ENCODE data around the gene BTBD9.
"Not testable (repeated sequence)": the region's sequence is repeated elsewhere in the genome, so short reads cannot be mapped to it uniquely, and the experiment has no call there.

The BTBD9 gene

DNA sequence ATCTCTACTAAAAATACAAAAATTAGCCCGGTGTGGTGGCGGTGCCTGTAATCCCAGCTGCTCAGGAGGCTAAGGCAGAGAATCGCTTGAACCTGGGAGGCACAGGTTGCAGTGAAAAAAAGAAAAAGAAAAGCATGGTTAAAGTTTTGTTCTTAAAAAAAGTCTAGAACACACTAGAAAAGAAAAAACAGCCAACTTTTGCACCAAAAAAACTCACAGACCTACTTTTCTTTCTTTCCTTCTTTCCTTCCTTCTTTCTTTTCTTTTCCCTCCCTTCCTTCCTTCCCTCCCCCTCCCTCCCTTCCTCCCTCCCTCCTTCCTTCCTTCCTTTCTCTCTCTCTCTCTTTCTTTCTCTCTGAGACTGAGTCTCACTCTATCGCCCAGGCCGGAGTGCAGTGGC, 204.4 kb downstream of the BTBD9 start:
- FAIRE-seq = no peak
- TF ChIP-seq POLR2A (IDR thresholded peaks at IDR 0.05; ENCODE audit: low read depth, low read length) = no peak
- DNase-seq (ENCODE audit: insufficient read length, low spot score) = no peak

DNA sequence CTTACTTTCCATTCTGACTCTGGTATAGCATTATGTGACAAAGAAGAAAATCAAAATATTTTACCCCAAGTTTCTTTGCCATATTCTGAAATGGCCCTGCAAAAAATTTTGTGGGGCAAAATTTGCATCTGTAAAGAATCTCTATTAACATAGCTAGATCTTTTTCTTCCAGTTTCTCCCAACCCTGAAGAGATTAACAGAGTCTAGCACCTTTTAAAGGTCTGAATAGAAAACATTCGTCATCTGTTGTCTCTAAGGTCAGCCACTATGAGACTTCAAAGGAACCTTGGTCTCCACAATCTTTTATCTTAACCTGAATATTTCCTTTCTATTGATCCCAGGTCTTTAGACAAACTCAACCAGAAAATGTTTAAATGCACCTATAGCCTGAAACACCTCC, 205.7 kb downstream of the BTBD9 start:
- no peak for TF ChIP-seq POLR2A (IDR thresholded peaks at IDR 0.05; ENCODE audit: low read depth, low read length)
- no peak for FAIRE-seq
- no peak for DNase-seq (ENCODE audit: insufficient read length, low spot score)

DNA sequence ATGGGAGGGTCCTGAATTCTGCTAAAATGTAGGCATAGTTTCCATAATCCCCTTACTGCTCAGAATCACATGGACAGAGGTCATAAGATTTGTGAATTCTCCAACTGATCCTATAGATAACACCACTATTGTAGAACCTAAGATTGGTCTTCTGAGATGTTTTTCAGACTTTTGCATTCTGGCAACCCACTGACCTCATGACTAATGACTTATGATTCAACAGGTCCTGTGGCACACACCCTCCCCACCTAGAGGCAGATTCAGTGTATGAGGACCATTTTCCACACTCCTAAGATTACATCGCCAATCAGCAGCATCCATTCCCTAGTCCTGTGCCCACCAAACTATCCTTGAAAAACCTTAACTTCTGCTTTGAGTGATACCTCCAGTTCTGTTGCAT, 207.2 kb downstream of the BTBD9 start:
- FAIRE-seq (peak; percentile 85), DNase-seq (ENCODE audit: insufficient read length, low spot score) (peak; percentile 10)
- TF ChIP-seq POLR2A (IDR thresholded peaks at IDR 0.05; ENCODE audit: low read depth, low read length) = no peak

DNA sequence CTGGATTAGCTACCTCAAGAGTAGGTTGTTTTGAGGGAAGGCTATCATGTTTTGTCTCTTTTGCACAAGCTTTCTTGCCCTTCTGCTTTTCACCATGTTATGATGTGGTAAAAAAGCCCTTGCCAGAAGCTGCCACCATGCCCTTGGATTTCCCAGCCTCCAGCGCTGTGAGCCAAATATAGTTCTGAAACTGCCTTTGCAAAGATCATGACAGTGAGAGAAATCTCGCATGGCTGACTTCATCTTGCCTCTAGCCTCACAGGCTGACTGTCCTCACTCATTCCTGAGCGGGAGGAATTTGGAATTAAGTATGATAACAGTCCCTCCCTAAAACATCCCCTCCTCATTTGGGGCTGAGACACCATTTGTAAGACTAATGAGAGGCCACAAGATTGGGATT, 207.7 kb downstream of the BTBD9 start:
- DNase-seq (ENCODE audit: insufficient read length, low spot score) (no peak), FAIRE-seq (no peak)
- no peak for TF ChIP-seq POLR2A (IDR thresholded peaks at IDR 0.05; ENCODE audit: low read depth, low read length)

DNA sequence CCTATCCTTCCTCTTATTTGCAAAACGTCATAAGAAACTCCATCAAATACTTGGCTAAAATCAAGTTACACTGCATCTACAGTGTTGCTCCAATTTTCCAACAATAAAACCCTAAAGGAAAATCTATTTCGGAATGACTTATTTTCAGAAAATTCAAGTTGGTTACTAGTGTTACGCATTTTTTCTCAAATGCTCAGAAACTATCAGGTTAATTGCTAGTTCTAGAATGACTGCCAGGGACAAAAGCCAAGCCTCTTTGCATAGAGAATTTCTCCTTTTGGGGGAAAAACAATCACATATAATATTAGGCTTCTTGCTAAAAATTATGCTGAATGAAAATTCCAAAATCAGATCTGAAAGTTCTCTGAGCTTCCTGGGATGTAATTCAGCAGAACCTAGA, 210.2 kb downstream of the BTBD9 start:
- no peak for DNase-seq (ENCODE audit: insufficient read length, low spot score)
- TF ChIP-seq POLR2A (IDR thresholded peaks at IDR 0.05; ENCODE audit: low read depth, low read length) = no peak
- FAIRE-seq = no peak

DNA sequence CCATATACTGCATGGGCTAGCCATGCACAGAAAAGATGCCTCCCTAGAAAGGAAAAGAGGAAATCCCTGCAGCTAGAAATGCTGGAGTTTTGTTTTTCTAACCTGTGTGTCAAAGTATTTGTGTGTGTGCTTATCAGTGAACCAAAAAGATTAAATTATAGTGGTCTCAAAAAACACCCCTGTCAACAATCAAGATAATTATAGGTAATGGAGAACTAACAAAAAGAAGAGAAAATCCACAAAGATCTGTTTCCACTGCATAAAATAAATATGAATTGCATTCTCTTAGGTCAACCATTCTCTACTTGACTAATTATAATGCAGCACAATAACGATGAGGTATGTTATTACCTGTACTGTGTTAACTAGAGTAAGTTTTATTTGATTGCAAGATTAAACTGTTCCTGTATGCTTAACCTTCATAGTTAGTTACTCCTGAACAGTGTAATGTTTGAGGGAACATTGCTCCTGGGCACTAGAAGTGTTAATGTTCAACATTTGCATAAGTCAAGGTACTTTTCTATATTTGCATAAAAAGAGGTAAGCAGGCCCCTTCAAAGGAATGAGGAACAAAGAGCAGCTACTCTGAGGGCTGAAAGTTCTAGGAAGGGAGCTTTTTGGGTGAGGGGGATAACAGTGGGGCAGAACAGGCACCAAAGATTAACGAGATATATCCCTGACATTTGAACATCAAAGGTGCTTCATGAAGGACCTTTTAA, 212.1 kb downstream of the BTBD9 start:
- TF ChIP-seq POLR2A (IDR thresholded peaks at IDR 0.05; ENCODE audit: low read depth, low read length) = no peak
- DNase-seq (ENCODE audit: insufficient read length, low spot score) (no peak), FAIRE-seq (no peak)

DNA sequence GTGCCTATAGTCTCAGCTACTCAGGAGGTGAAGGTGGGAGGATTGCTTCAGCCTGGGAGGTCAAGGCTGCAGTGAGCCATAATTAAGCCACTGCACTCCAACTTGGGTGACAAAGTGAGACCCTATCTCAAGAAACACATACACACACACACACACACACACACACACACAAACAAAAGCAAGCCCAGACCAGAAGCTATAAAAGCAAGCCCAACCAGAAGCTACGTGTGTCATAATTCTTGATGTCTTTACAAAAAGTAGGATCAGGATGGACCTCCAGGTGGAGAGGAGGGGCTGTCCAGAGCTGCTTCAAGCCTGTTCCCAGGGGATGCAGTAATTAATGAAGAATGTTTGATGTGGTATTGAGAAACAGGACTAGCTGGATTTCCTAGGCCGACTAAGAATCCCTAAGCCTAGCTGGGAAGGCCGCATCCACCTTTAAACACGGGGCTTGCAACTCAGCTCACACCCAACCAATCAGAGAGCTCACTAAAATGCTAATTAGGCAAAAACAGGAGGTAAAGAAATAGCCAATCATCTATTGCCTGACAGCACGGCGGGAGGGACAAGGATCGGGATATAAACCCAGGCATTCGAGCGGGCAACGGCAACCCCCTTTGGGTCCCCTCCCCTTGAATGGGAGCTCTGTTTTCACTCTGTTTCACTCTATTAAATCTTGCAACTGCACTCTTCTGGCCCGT, 213.8 kb downstream of the BTBD9 start:
- FAIRE-seq; DNase-seq (ENCODE audit: insufficient read length, low spot score): not testable (repeated sequence)

DNA sequence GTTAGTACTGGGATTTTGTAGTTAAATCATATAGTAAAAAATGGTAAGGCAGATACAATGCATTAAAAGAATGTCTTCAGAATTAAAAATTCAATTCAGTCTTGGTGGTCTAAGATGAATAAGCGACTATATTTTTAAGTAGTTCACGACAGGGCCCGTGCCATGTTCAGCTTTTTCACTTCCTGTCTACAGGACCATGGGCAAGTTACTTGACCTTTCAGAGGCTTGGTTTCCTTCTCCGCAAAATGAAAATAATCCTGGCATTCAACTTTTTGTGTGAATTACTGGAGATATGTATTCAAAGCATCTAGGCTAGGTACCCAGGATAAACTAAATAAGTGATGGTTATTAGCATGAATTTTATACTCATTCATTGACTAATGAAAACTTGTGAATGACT, 216.0 kb downstream of the BTBD9 start:
- DNase-seq (ENCODE audit: insufficient read length, low spot score) (no peak), FAIRE-seq (no peak)
- TF ChIP-seq POLR2A (IDR thresholded peaks at IDR 0.05; ENCODE audit: low read depth, low read length) = no peak

DNA sequence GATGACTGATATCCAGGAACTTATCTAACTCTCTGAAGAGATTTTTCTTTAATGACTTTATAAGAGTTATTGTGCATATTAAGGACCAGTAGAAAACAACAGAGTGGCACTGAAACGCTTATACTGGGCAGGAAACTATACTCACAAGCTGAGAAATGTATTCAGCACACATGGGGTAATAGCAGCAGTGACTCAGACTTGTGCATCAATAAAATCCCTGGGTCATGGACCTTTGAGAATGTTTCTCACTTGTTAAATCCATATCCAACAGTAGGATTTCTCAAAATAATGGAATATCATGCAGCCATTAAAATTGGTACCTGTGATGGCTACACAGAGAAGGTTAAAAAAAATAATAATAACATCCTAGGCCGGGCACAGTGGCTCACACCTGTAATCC, 219.5 kb downstream of the BTBD9 start:
- DNase-seq (ENCODE audit: insufficient read length, low spot score) (peak; percentile 4), FAIRE-seq (peak; percentile 75)
- TF ChIP-seq POLR2A (IDR thresholded peaks at IDR 0.05; ENCODE audit: low read depth, low read length) = no peak

DNA sequence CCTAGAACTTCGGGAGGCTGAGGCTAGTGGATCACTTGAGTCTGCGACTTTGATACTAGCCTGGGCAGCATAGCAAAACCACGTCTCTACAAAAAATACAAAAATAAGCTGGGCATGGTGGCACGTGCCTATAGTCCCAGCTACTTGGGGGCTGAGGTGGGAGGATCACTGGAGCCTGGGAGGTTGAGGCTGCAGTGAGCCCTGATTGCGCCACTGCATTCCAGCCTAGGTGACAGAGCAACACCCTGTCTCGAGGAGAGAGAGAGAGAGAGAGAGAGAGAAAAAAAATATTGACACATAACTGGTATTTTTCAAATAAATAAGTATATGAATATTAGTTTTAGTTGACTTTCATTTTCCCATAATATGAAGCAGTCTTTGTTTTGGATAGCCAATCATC, 222.2 kb downstream of the BTBD9 start:
- DNase-seq (ENCODE audit: insufficient read length, low spot score) (no peak), FAIRE-seq (no peak)
- no peak for TF ChIP-seq POLR2A (IDR thresholded peaks at IDR 0.05; ENCODE audit: low read depth, low read length)

DNA sequence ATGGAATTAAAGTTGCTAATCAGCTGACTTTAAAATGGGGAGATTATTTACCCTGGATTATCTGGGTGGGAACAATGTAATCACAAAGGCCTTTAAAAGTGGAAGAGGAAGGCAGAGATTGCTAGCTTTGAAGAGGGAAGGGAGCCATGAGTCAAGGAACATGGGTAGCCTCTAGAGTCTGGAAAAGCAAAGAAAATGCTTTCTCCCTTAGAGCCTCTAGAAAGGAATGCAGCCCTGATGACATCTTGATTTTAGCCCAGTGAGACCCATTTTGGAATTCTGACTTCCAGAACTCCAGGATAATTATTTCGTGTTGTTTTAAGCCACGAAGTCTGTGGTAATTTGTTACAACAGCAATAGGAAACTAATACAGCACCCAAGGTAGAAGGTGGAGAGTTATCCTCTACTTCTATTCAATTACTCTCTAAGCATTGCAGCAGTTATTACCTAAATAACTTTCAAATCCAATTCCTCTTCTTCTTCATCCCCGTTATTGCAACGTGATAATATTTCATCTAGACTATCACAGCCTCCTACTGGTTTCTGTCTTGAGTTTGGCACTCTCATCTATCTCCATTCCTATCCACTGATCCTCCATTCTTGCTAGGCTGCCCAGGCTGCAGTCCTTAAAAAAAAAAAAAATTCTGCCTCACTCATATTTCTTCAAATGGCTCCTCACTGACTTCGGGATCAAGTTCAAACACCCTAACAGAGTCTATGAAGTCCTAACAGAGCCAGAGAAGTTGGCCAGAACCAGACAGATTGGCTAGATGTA, 224.3 kb downstream of the BTBD9 start:
- DNase-seq (ENCODE audit: insufficient read length, low spot score) (no peak), FAIRE-seq (no peak)
- no peak for TF ChIP-seq POLR2A (IDR thresholded peaks at IDR 0.05; ENCODE audit: low read depth, low read length)

DNA sequence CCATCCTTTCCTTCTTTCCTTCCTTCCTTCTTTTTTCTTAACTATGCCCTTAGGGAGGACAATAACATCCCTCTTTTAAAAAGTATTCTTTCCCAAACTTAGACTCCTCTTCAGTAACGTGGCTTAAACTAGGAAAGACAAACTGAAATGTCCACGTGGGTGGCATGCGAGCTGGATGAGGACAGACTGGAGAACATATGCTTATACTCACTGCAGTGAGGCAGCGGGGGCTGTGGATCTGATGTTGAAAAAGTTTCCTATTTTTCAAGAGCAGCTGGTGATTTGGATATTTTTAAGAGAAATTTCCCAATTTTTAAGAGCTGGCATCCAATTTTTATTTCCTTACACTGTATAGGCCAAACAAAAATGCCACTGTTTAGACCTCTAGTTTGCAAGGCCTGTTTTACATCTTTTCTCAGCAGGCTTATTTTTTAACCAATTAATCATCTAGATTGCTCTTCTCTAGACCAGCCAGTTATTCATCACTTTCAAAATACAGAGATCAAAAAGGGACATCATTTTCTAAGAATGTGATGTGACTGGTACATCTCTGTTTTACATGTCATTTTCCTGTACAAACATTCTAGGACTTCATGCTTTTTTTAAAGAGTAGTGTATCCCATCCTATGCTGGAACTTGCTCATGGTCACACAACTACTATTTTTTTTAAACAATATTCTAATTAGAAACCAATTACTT, 226.5 kb downstream of the BTBD9 start:
- DNase-seq (ENCODE audit: insufficient read length, low spot score) (no peak), FAIRE-seq (no peak)
- no peak for TF ChIP-seq POLR2A (IDR thresholded peaks at IDR 0.05; ENCODE audit: low read depth, low read length)

DNA sequence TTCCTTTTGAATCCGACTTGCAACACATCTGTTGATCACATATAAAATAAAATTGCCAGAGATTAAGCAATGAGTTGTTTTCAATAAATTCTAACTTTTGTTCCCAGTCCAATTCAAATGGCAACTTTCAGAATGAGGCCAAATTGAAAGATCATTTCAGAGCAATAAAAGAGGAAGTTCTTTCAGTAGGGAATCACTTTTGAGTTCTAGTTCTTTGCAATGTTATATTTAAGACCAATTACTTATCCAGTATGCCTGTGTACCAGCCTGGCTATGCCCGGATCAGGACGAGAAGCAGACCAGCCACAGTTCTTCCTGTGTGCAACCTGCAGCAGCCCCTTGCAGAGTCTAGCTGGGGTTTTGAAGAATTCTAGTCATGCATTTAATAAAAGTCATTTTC, 232.5 kb downstream of the BTBD9 start:
- no peak for TF ChIP-seq POLR2A (IDR thresholded peaks at IDR 0.05; ENCODE audit: low read depth, low read length)
- FAIRE-seq = no peak
- DNase-seq (ENCODE audit: insufficient read length, low spot score) = no peak

DNA sequence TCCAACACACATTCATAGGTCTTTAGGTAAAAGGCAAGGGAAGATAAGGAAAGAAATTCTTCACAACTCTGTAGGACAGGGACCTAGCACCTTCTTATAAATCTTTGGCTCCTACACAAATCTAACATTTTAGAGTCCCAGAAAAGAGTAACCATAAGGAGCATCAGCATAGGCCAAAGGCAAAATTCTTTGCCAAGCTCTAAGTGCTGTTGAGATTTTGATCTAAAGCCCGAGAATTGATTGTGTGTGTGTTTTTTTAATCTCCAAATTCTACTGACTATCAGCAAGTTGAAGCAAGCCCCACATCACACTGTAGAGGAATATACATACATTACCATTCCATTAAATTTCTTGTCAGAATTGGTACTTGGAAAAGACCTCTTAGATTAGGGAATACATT, 233.6 kb downstream of the BTBD9 start:
- FAIRE-seq (peak; percentile 11), DNase-seq (ENCODE audit: insufficient read length, low spot score) (no peak)
- no peak for TF ChIP-seq POLR2A (IDR thresholded peaks at IDR 0.05; ENCODE audit: low read depth, low read length)
